Body of pancreas (tissue), 4 donors: Measurements from ENCODE around the gene LBX1. TPM values are rescaled to one million over a fixed set of nuclear protein-coding genes. Genes with fewer than 3 reads are reported as not detected.

Source experiments
- ATAC-seq: fragments of 150-250 bp; one replicate; pipeline ENCODE4 v1.9.1; 2016
- DNase-seq, 4 donors: peaks; one replicate each; pipeline ENCODE4 v3.0.0-alpha.2; 2019
- H3K27ac ChIP-seq, 4 donors: fragments of 200-600 bp; sonication (generic); 1 replicate in 3 of 4; 2 replicates in 1 of 4; pipeline versions ENCODE4 v1.5.1 to v1.6.1; 2016 to 2019; ENCODE audit warnings: mild to moderate bottlenecking in 1 of 4, mixed read lengths in 1 of 4, moderate library complexity in 1 of 4
- H3K27me3 ChIP-seq, 2 donors: fragments of 200-600 bp; sonication (generic); one replicate each; pipeline ENCODE4 v1.6.0; 2016; ENCODE audit warnings: mild to moderate bottlenecking in 1 of 2
- H3K36me3 ChIP-seq, 2 donors: fragments of 200-600 bp; sonication (generic); replicated peaks in 1 of 2; 2 replicates each; pipeline ENCODE4 v1.5.1; 2016; ENCODE audit warnings: low read depth in 2 of 2; ENCODE audit not compliant: insufficient read depth in 1 of 2
- H3K4me1 ChIP-seq: fragments of 200-600 bp; sonication (generic); one replicate; pipeline ENCODE4 v1.6.0; 2016
- H3K4me3 ChIP-seq, 2 donors: fragments of 200-600 bp; sonication (generic); 1 replicate in 1 of 2; 2 replicates in 1 of 2; pipeline ENCODE4 v1.5.1; 2016 to 2019
- H3K9me3 ChIP-seq, 3 donors: fragments of 200-600 bp; sonication (generic); 1 replicate in 2 of 3; 2 replicates in 1 of 3; pipeline ENCODE4 v1.5.1; 2016
- CTCF ChIP-seq, 7 experiments: fragments of 450-650 bp in 4 of 7; fragments of 200-600 bp in 3 of 7; sonication (generic) in 3 of 7; IDR thresholded peaks; one replicate each; pipeline ENCODE4 v1.5.1; 2016 to 2019; ENCODE audit warnings: antibody characterized with exemption in 7 of 7
- POLR2A ChIP-seq, 3 donors: fragments of 450-650 bp; IDR thresholded peaks; one replicate each; pipeline ENCODE4 v1.6.1; 2016; ENCODE audit warnings: antibody characterized with exemption in 3 of 3, mild to moderate bottlenecking in 2 of 3
- WGBS, 2 donors: methylation state at CpG; one replicate each; pipeline ENCODE4 v1.1.5; 2017; 5-methylcytosine and 5-hydroxymethylcytosine counted together
- intact Hi-C: fragments of 100-400 bp; cut with DNase I; formaldehyde crosslinking; loops from one replicate; pipeline ENCODE4 v1.15.1; 2023
- total RNA-seq, 2 donors: library from RNA; depleted of rRNA; stranded (reverse); fragments of >200 nt; gene quantifications; one replicate each; pipeline ENCODE4 v1.1.0, GENCODE V29; 2016

Gene LBX1
- total RNA-seq, 2 donors from 2014 or later = not detected

GRCh38 chr10:101217450-101218281 is 11.6 kb downstream of the LBX1 start:
- no peak overlapping the region for H3K27ac ChIP-seq
- H3K4me1 ChIP-seq = peaks cover 53% of the 10 kb centered on the region
- peaks cover 3 to 73% of the 10 kb centered on the region in 2 donors for H3K27me3 ChIP-seq
- ATAC-seq (no peak), DNase-seq (peak; percentile 46 to 61 (median 48))
- H3K36me3 ChIP-seq = no peaks in the 10 kb centered on the region
- no peak overlapping the region for H3K4me3 ChIP-seq
- no peaks in the 10 kb centered on the region for H3K9me3 ChIP-seq
- intact Hi-C loops = loop anchor here (5.0 to 10.0 kb wide), 3 partner anchors 247 to 557 kb away; partner anchors contain the start of gene FGF8
- TF ChIP-seq CTCF (IDR thresholded peaks at IDR 0.05) (peak in 5 of 7 experiments; percentile 9 to 16 (median 13)), POLR2A (IDR thresholded peaks at IDR 0.05) (no peak)
- 2 to 4% methylated on average over 24 to 66 of the region's 68 CpGs for WGBS, 2 donors

- H3K4me1 ChIP-seq = peaks cover 47% of the 10 kb centered on the region
- H3K27me3 ChIP-seq = peaks cover 0 to 66% of the 10 kb centered on the region in 2 donors
- WGBS, 2 donors = 5 to 6% methylated on average over 14 to 21 of the region's 21 CpGs
- H3K27ac ChIP-seq = no peak overlapping the region
- no peak overlapping the region for H3K4me3 ChIP-seq
- H3K36me3 ChIP-seq = no peaks in the 10 kb centered on the region
- intact Hi-C loops = loop anchor here (5.0 to 10.0 kb wide), 3 partner anchors 248 to 558 kb away; partner anchors contain the start of gene FGF8
- no peak for TF ChIP-seq CTCF (IDR thresholded peaks at IDR 0.05)
- no peak for TF ChIP-seq POLR2A (IDR thresholded peaks at IDR 0.05)
- ATAC-seq = no peak
- no peak for DNase-seq
- no peaks in the 10 kb centered on the region for H3K9me3 ChIP-seq
Measured at GRCh38 chr10:101217044-101217425, 12.2 kb downstream of the LBX1 start.

- Histone ChIP-seq H3K27ac (no peak overlapping the region), H3K36me3 (no peaks in the 10 kb centered on the region), H3K4me3 (no peak overlapping the region), H3K9me3 (no peaks in the 10 kb centered on the region), H3K4me1 (peaks cover 47% of the 10 kb centered on the region), H3K27me3 (peaks cover 0 to 60% of the 10 kb centered on the region in 2 donors)
- ATAC-seq (no peak), DNase-seq (no peak)
- TF ChIP-seq POLR2A (IDR thresholded peaks at IDR 0.05) (no peak), CTCF (IDR thresholded peaks at IDR 0.05) (no peak)
- intact Hi-C loops = loop anchor here (5.0 to 10.0 kb wide), 3 partner anchors 248 to 558 kb away; partner anchors contain the start of gene FGF8
- WGBS, 2 donors = 4 to 7% methylated on average over 30 to 52 of the region's 52 CpGs
Measured at GRCh38 chr10:101216207-101217043, 12.8 kb downstream of the LBX1 start.

GRCh38 chr10:101215397-101216206 is 13.7 kb downstream of the LBX1 start:
- 13 to 15% methylated on average over 13 to 40 of the region's 40 CpGs for WGBS, 2 donors
- no peak overlapping the region for H3K4me3 ChIP-seq
- peaks cover 47% of the 10 kb centered on the region for H3K4me1 ChIP-seq
- no peaks in the 10 kb centered on the region for H3K9me3 ChIP-seq
- H3K27ac ChIP-seq = no peak overlapping the region
- no peak for DNase-seq
- TF ChIP-seq CTCF (IDR thresholded peaks at IDR 0.05) = no peak
- no peak for TF ChIP-seq POLR2A (IDR thresholded peaks at IDR 0.05)
- no peaks in the 10 kb centered on the region for H3K36me3 ChIP-seq
- H3K27me3 ChIP-seq = peaks cover 0 to 59% of the 10 kb centered on the region in 2 donors
- intact Hi-C loops = loop anchor here (5.0 to 10.0 kb wide), 3 partner anchors 249 to 559 kb away; partner anchors contain the start of gene FGF8
- no peak for ATAC-seq
